22Rv1 (cell line): ENCODE data around the gene PCCA.

ENCODE experiments used
- H3K27ac ChIP-seq: fragments of 450-650 bp; 2 replicates; pipeline ENCODE4 v1.5.1; 2017
- CTCF ChIP-seq: fragments of 450-650 bp; IDR thresholded peaks from 2 replicates; pipeline ENCODE4 v1.5.1; 2017; ENCODE audit warnings: mild to moderate bottlenecking
- ZFX ChIP-seq: fragments of 450-650 bp; IDR thresholded peaks from 2 replicates; pipeline ENCODE4 v1.6.1; 2017; ENCODE audit warnings: antibody characterized with exemption, borderline replicate concordance

The PCCA gene

DNA sequence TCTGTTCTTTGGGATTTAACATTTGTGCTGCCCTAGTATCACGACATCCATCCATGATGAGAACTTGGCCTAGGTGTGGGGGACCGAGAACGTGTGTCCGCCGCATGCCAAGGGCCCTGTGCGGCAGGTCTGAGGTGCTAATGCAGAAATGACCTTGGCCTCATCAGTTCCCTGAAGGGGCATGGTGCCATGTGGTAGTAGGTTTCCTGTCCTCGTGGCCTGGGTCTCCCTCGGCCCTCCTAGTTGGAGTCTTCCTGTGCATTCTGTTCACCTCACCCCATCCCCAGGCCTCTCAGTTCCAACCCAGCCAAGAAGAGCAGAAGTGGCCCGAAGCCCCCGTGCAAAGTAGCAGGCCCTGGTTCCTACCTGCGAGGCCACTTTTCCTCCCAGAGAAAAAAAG lies 439.9 kb downstream of the PCCA start:
- TF ChIP-seq ZFX (no peak), CTCF (no peak)
- H3K27ac ChIP-seq = no peak overlapping the region

- H3K27ac ChIP-seq = no peak overlapping the region
- no peak for TF ChIP-seq ZFX
- no peak for TF ChIP-seq CTCF
Measured at GRCh38 chr13:100529666-100530377, 440.9 kb downstream of the PCCA start.

DNA sequence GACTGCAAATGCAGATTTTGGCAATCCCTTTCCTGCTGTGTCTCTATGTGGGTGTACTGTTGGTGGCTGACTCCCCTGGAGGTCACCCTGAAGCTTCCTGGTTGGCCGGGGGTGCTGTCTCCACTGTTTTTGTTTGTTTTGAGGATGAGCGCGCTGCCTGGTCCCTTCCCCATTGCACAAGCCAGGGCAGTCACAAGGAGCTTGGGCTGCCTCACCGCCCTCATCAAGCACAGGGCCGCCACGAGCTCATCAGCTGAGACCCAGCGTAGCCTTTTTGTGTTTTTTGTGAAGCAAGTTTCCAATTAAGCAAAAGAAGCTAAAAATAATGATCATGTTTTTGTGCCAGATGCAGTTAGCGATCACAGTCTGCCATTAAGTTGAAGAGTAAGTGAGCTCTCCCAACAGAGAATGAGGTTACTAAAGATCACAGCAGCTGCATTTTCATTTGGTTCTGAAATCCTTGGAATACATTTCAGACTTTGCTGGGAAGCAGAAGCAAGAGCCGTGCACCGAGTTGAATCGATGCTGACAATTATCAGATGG lies 441.8 kb downstream of the PCCA start:
- TF ChIP-seq ZFX (no peak), CTCF (no peak)
- H3K27ac ChIP-seq = no peak overlapping the region

DNA sequence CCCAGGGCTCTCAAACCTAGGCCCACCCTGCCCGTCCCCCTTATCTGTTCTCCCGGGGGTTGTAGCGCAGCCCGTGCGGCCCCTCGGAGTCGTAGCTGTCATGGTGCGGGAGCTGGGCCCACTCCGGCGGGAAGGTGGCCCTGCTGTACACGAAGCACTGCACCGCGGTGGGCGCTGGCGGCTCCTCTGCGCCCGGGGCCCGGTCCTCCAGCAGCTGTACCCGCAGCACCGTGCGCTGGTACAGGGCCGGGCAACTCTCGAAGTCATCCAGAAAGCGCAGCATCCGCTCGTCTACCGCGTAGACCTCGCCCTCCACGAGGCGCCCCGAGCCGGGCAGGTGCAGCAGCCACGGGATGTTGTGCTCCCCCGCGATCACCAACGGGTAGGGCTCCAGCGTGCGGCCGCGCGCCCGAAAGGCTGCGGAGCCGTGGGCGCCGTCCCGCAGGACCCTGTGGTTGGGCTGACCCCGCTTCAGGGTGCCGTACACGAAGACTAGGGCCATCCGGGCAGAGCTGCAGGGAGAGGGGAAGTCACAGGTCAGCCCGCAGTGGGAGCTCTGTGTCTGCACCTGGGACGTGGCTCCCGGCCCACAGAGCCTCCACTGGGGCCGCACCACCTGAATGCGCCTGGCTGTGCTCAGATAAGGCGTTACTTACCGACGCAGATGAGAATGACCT lies 443.3 kb downstream of the PCCA start:
- TF ChIP-seq ZFX (no peak), CTCF (no peak)
- no peak overlapping the region for H3K27ac ChIP-seq

DNA sequence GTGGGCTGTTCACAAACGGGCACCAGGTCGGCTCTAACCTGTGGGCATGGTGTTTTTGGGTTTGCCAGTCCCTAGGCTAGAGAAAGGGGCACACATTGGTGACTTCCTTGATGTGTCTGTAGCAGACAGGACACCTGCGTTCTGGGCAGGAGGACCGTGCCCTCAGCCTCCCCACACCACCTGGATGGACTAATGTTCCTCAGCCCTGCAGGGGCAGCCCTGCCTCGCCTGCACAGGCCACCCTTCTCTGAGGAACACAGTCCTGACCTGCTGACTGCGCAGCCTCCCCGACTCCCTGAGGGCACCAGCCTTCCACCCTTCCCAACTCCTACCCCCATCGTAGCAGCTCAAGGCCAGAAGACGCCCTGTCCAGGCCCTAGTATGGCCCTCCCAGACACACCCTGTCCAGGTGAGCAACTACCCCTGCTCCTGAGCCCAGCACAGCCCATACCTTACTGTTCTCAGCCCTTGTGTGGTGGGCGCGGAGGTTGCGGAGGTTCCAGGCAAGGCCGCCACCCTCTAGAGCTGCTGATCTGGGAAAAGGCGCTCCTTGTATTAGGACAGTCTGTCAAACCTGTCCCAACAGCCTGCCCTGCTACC lies 444.0 kb downstream of the PCCA start:
- no peak for TF ChIP-seq CTCF
- no peak for TF ChIP-seq ZFX
- H3K27ac ChIP-seq = no peak overlapping the region

- H3K27ac ChIP-seq = no peak overlapping the region
Measured at GRCh38 chr13:100533588-100534041, 444.7 kb downstream of the PCCA start.

More at GRCh38 chr13:100533588-100534041, 444.7 kb downstream of the PCCA start:
- no peak for TF ChIP-seq CTCF
- TF ChIP-seq ZFX = no peak
